AG04449 (cell line): ENCODE measurements around the gene SRL.
"Not testable (repeated sequence)": the region's sequence is repeated elsewhere in the genome, so short reads cannot be mapped to it uniquely, and the experiment has no call there.

Source experiments
- CTCF ChIA-PET: fragments of 350-600 bp; formaldehyde crosslinking; extraction: SDS; loops from one replicate; lab custom pipeline; 2021; ENCODE audit warnings: antibody characterized with exemption; lab: Yijun Ruan, JAX
- POLR2A ChIA-PET: fragments of 400-600, 350-600 bp; formaldehyde crosslinking; extraction: SDS; loops from one replicate; lab custom pipeline; 2020; ENCODE audit warnings: antibody characterized with exemption, inconsistent platforms; lab: Yijun Ruan, JAX
- DNase-seq: peaks from one replicate; pipeline ENCODE4 v3.0.0-alpha.2; 2010; ENCODE audit warnings: low read depth, low spot score
- H3K4me3 ChIP-seq: 2 replicates; pipeline ENCODE4 v1.5.1; 2011; ENCODE audit warnings: low read depth, mild to moderate bottlenecking, control low read depth, low read length
- TF ChIP-seq, protein P1 (sequence below): IDR thresholded peaks from one replicate; pipeline ENCODE4 v1.5.1; 2011; ENCODE audit warnings: mild to moderate bottlenecking, moderate library complexity, low read length, control low read depth, inconsistent platforms; ENCODE audit not compliant: insufficient read depth; ENCODE audit errors: missing control alignments

Gene SRL

GRCh38 chr16:4213737-4214136 lies 28.1 kb downstream of the SRL start:
- TF ChIP-seq, protein P1, sequence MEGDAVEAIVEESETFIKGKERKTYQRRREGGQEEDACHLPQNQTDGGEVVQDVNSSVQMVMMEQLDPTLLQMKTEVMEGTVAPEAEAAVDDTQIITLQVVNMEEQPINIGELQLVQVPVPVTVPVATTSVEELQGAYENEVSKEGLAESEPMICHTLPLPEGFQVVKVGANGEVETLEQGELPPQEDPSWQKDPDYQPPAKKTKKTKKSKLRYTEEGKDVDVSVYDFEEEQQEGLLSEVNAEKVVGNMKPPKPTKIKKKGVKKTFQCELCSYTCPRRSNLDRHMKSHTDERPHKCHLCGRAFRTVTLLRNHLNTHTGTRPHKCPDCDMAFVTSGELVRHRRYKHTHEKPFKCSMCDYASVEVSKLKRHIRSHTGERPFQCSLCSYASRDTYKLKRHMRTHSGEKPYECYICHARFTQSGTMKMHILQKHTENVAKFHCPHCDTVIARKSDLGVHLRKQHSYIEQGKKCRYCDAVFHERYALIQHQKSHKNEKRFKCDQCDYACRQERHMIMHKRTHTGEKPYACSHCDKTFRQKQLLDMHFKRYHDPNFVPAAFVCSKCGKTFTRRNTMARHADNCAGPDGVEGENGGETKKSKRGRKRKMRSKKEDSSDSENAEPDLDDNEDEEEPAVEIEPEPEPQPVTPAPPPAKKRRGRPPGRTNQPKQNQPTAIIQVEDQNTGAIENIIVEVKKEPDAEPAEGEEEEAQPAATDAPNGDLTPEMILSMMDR: no peak
- CTCF ChIA-PET: interaction anchor here (0.9 to 4.7 kb wide), 5 partner anchors 13 to 231 kb away, joined by 3 to 22 read pairs (median 3); no protein-coding TSS in a partner anchor

DNA sequence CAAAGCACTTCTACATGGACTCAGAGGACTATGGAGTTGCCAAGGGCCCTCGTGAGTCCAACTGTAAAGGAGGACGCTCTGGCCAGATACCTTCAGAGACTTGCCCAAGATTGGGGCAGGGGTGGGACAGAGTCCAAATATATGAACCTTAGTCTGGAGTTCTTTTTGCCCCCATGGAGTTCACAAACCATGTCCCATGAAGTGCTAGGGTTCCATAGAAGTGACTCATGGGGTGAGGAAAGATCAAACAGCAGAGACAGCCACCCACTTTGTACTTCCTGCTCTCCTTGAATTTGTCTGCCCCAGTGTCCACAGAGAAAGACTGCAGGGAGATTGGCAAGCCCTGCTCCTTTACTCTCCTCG lies 29.0 kb downstream of the SRL start:
- no peak for DNase-seq
- ChIA-PET POLR2A (no interaction called here), CTCF (interaction anchor here (1.5 to 4.7 kb wide), 3 partner anchors 12 to 45 kb away, joined by 3 to 22 read pairs (median 9); no protein-coding TSS in a partner anchor)
- TF ChIP-seq, protein P1: no peak
- no peak overlapping the region for H3K4me3 ChIP-seq

More at GRCh38 chr16:4213737-4214136, 28.1 kb downstream of the SRL start:
- DNase-seq: no peak
- POLR2A ChIA-PET: no interaction called here
- H3K4me3 ChIP-seq: no peak overlapping the region

GRCh38 chr16:4212211-4212933 lies 29.5 kb downstream of the SRL start:
- ChIA-PET CTCF (interaction anchor here (1.2 to 4.7 kb wide), 2 partner anchors 9 to 41 kb away, joined by 3 to 22 read pairs; no protein-coding TSS in a partner anchor), POLR2A (no interaction called here)
- TF ChIP-seq, protein P1: no peak
- no peak overlapping the region for H3K4me3 ChIP-seq
- no peak for DNase-seq

GRCh38 chr16:4211445-4212210 lies 30.3 kb downstream of the SRL start:
- POLR2A ChIA-PET: not testable (repeated sequence)

DNA sequence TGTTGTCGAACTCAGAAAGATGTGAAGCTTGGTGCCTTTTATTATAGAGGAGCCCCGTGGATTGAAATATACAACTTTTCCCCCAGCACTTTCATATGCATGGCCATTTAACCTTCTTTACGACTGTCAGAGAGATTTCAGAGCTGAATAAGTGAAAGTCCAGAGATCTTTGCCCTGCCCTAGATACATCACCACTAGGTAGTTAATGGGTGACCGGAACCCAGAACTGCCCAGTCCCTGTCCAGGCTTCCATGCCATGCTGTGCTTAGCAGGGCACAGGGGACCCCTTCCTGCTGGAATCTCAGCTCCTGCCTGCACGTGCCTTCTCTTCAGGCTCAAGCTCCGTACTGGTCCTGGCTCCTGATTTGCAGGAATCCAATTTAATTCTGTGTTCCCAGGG lies 32.2 kb downstream of the SRL start:
- H3K4me3 ChIP-seq: no peak overlapping the region
- ChIA-PET CTCF (interaction anchor here (1.8 to 2.0 kb wide), 2 partner anchors 10 to 44 kb away, joined by 6 to 15 read pairs; no protein-coding TSS in a partner anchor), POLR2A (no interaction called here)
- TF ChIP-seq, protein P1: no peak
- no peak for DNase-seq

More at GRCh38 chr16:4211445-4212210, 30.3 kb downstream of the SRL start:
- not testable (repeated sequence) for DNase-seq, H3K4me3 ChIP-seq
- CTCF ChIA-PET: interaction anchor here (1.2 to 4.7 kb wide), 2 partner anchors 9 to 42 kb away, joined by 3 to 22 read pairs; no protein-coding TSS in a partner anchor

GRCh38 chr16:4208341-4208751 lies 33.5 kb downstream of the SRL start:
- CTCF ChIA-PET: interaction anchor here (1.8 to 2.0 kb wide), 2 partner anchors 9 to 45 kb away, joined by 6 to 15 read pairs; no protein-coding TSS in a partner anchor
- POLR2A ChIA-PET: no interaction called here
- TF ChIP-seq, protein P1: no peak
- no peak overlapping the region for H3K4me3 ChIP-seq
- no peak for DNase-seq
